Fibroblast of lung (primary cell): ENCODE results near the gene SAYSD1. TPM values are rescaled to one million over a fixed set of nuclear protein-coding genes. Genes with fewer than 3 reads are reported as not detected.

Experiments
- DNase-seq, 2 donors: peaks; one replicate each; pipeline versions ENCODE4 v3.0.0 to v3.0.0-alpha.2; 2010; ENCODE audit warnings: low read depth in 2 of 2
- H2AFZ ChIP-seq: 2 replicates; pipeline ENCODE4 v1.5.1; 2012; ENCODE audit warnings: low read length, control low read depth, inconsistent platforms
- H3K27ac ChIP-seq: 2 replicates; pipeline ENCODE4 v1.5.1; 2011; ENCODE audit warnings: low read length, control low read depth; ENCODE audit not compliant: insufficient read depth
- H3K27me3 ChIP-seq: 2 replicates; pipeline ENCODE4 v1.5.1; 2011; ENCODE audit warnings: mild to moderate bottlenecking, low read length; ENCODE audit not compliant: control insufficient read depth, insufficient read depth
- H3K36me3 ChIP-seq: 2 replicates; pipeline ENCODE4 v1.5.1; 2011; ENCODE audit warnings: low read length; ENCODE audit not compliant: control insufficient read depth, insufficient read depth
- H3K4me1 ChIP-seq: 2 replicates; pipeline ENCODE4 v1.5.1; 2011; ENCODE audit warnings: low read length; ENCODE audit not compliant: control insufficient read depth, insufficient read depth; ENCODE audit errors: extremely low read depth
- H3K4me2 ChIP-seq: 2 replicates; pipeline ENCODE4 v1.5.1; 2011; ENCODE audit warnings: low read length, control low read depth; ENCODE audit not compliant: insufficient read depth; ENCODE audit errors: extremely low read depth
- H3K4me3 ChIP-seq, 4 experiments: fragments of 200-600 bp in 1 of 4; sonication (generic) in 1 of 4; replicated peaks in 1 of 4; 2 replicates each; pipeline ENCODE4 v1.5.1; 2011 to 2016; ENCODE audit warnings: low read length in 4 of 4, low read depth in 3 of 4, mild to moderate bottlenecking in 3 of 4, control low read depth in 2 of 4, inconsistent platforms in 1 of 4, mixed read lengths in 1 of 4; ENCODE audit not compliant: insufficient read depth in 1 of 4; ENCODE audit errors: control extremely low read depth in 1 of 4
- H3K79me2 ChIP-seq: 2 replicates; pipeline ENCODE4 v1.5.1; 2012; ENCODE audit warnings: mild to moderate bottlenecking, low read length, inconsistent platforms; ENCODE audit not compliant: control insufficient read depth, insufficient read depth
- H3K9ac ChIP-seq: 2 replicates; pipeline ENCODE4 v1.5.1; 2011; ENCODE audit warnings: mild to moderate bottlenecking, low read length, control low read depth; ENCODE audit not compliant: insufficient read depth
- H3K9me3 ChIP-seq: 2 replicates; pipeline ENCODE4 v1.5.1; 2012; ENCODE audit warnings: low read depth, low read length; ENCODE audit not compliant: control insufficient read depth, insufficient read depth
- H4K20me1 ChIP-seq: 2 replicates; pipeline ENCODE4 v1.5.1; 2011; ENCODE audit warnings: low read length; ENCODE audit not compliant: control insufficient read depth, insufficient read depth; ENCODE audit errors: extremely low read depth
- EZH2 ChIP-seq: IDR thresholded peaks from 2 replicates; pipeline ENCODE4 v1.5.1; 2012; ENCODE audit warnings: low read length, control low read depth, mild to moderate bottlenecking; ENCODE audit errors: missing control alignments
- polyA plus RNA-seq, 2 donors: library from polyadenylated mRNA; depleted of rRNA in 1 of 2; stranded (reverse) in 1 of 2; unstranded in 1 of 2; fragments of >200 nt; gene quantifications; 2 replicates each; pipeline ENCODE4 v1.2.1, GENCODE V29; 2011 to 2012; ENCODE audit warnings: missing spikeins in 1 of 2
- total RNA-seq: library from RNA; depleted of rRNA; stranded (reverse); fragments of >200 nt; gene quantifications from 2 replicates; pipeline ENCODE4 v1.2.1, GENCODE V29; 2014
- TF ChIP-seq, protein P1 (sequence below), 2 donors: IDR thresholded peaks in 1 of 2; conservative IDR thresholded peaks in 1 of 2; 1 replicate in 1 of 2; 2 replicates in 1 of 2; pipeline ENCODE4 v1.5.1; 2011 to 2012; ENCODE audit warnings: low read length in 2 of 2, control low read depth in 1 of 2, inconsistent platforms in 1 of 2, low read depth in 1 of 2, mild to moderate bottlenecking in 1 of 2

Gene SAYSD1
- total and polyA plus RNA-seq, 2 donors (not counting 1 experiment from before 2014, with no cell fraction given): 11.9 to 13.9 TPM

DNA sequence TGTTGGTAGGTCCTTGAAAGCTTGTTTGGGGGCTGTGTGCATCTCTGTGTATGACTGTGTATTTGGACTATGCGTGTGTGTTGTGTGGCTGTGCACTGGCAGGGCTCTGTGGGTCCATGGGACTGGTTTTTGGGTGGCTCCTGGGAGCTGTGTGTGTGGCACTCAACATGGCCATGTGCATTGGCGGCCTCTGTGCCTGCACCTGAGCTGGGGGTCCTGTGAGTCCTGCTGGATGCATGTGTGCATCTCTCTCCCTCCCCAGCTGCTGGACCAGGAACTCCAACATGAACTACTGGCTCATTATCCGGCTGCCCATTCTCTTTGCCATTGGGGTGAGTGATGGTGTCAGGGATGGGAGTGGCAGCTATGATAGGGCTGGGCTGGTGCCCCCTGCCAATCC, 36.3 kb downstream of the SAYSD1 start:
- Histone ChIP-seq H3K4me3 (no peak overlapping the region), H3K79me2 (no peaks in the 10 kb centered on the region), H3K9ac (no peak overlapping the region), H3K36me3 (no peaks in the 10 kb centered on the region), H3K4me1 (no peaks in the 10 kb centered on the region), H3K27me3 (no peaks in the 10 kb centered on the region), H2AFZ (no peak overlapping the region), H4K20me1 (no peaks in the 10 kb centered on the region), H3K9me3 (no peaks in the 10 kb centered on the region), H3K4me2 (no peak overlapping the region), H3K27ac (no peak overlapping the region)
- no peak for DNase-seq
- TF ChIP-seq, protein P1, sequence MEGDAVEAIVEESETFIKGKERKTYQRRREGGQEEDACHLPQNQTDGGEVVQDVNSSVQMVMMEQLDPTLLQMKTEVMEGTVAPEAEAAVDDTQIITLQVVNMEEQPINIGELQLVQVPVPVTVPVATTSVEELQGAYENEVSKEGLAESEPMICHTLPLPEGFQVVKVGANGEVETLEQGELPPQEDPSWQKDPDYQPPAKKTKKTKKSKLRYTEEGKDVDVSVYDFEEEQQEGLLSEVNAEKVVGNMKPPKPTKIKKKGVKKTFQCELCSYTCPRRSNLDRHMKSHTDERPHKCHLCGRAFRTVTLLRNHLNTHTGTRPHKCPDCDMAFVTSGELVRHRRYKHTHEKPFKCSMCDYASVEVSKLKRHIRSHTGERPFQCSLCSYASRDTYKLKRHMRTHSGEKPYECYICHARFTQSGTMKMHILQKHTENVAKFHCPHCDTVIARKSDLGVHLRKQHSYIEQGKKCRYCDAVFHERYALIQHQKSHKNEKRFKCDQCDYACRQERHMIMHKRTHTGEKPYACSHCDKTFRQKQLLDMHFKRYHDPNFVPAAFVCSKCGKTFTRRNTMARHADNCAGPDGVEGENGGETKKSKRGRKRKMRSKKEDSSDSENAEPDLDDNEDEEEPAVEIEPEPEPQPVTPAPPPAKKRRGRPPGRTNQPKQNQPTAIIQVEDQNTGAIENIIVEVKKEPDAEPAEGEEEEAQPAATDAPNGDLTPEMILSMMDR (conservative IDR thresholded peaks at IDR 0.05 in 1 of 2, IDR thresholded peaks at IDR 0.05 in 1 of 2; ENCODE audit: low read depth in 1 of 2, low read length in 2 of 2): no peak
- no peak for TF ChIP-seq EZH2

DNA sequence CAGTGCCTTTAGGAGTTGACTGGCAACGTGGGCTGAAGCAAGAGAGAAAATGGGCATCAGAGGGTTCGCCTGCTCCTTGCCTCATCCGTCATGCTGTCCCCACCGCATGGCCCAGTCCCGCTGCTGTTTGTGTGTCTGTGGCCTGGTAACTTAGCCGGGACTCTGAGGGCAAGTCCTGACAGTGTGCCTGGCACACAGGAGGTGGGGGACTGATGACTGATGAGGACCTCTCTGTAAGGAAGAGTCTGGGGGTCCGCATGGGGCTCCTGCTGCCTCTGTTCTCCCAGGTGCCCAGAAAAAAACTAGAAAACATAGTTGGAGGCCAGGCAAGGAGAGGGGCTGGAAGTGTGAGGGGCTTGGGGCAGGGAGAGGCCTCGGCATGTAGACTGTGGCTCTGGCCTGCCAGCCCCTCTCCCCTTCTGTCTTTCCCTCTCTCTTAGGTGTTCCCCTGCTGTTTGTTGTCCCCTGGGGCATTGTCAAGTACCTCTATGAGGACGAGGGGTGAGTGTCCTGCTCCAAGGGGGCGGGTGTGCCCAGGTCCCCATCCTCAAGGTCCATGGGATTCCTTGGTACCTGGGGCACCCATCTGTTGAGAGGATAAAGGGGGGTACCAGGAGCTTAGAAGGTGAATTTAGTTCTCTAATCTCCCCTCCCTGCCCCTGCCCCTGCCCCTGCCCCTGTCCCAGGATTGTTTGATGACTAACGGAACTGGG, 36.9 kb downstream of the SAYSD1 start:
- Histone ChIP-seq H3K4me1 (no peaks in the 10 kb centered on the region), H3K79me2 (no peaks in the 10 kb centered on the region), H3K4me2 (no peak overlapping the region), H3K36me3 (no peaks in the 10 kb centered on the region), H3K4me3 (no peak overlapping the region), H3K9ac (no peak overlapping the region), H3K9me3 (no peaks in the 10 kb centered on the region), H4K20me1 (no peaks in the 10 kb centered on the region), H3K27me3 (no peaks in the 10 kb centered on the region), H3K27ac (no peak overlapping the region), H2AFZ (no peak overlapping the region)
- TF ChIP-seq, protein P1 (conservative IDR thresholded peaks at IDR 0.05 in 1 of 2, IDR thresholded peaks at IDR 0.05 in 1 of 2; ENCODE audit: low read depth in 1 of 2, low read length in 2 of 2): no peak
- TF ChIP-seq EZH2: no peak
- no peak for DNase-seq

DNA sequence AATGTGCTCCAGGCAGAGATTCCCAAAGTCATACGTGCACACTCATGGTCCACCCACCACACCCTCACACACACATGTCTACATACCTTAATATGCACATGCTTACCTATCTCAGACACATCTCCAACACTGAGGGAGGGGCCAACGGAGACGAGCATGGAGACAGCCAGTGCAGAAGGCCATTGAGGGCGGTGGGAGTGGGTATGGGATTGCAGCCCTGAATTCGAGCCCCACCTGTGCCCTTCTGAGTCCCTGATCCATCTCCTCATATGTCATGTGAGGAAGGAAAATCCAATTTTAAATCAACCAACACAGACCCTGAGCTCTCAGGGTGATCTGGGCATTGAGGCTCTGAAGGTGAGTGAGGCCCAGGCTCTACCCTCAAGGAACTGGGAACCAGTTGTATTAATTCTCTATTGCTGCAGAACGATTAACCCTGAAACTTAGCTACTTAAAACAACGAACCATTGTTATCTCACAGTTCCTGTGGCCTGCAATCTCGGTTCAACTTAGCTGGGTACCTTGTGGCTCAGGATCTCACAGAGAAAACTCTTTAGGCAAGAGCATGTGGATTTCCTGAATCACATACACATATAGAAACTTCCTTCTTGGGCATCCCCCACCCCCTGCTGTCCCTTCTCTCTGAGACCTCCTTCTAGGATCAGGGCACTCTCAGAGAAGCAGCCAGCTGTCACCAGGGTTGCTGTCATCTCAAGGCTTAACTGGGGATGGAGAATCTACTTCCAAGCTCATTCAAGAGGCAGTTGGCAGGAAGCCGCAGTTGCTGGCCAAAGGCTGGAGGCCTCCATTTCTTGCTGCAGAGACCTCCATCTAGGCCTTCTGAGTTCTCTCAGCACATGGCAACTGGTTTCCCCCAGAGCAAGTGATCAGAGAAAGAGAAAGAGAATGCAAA, 38.1 kb downstream of the SAYSD1 start:
- Histone ChIP-seq H3K27me3 (no peaks in the 10 kb centered on the region), H4K20me1 (no peaks in the 10 kb centered on the region), H3K4me1 (no peaks in the 10 kb centered on the region), H3K9ac (no peak overlapping the region), H3K9me3 (no peaks in the 10 kb centered on the region), H3K4me3 (no peak overlapping the region), H3K4me2 (no peak overlapping the region), H2AFZ (no peak overlapping the region), H3K36me3 (no peaks in the 10 kb centered on the region), H3K79me2 (no peaks in the 10 kb centered on the region), H3K27ac (no peak overlapping the region)
- TF ChIP-seq, protein P1 (conservative IDR thresholded peaks at IDR 0.05 in 1 of 2, IDR thresholded peaks at IDR 0.05 in 1 of 2; ENCODE audit: low read depth in 1 of 2, low read length in 2 of 2): no peak
- TF ChIP-seq EZH2: no peak
- DNase-seq: no peak
